Daoy (cell line): ENCODE data around the gene EPRS1. TPM values are rescaled to one million over a fixed set of nuclear protein-coding genes. Genes with fewer than 3 reads are reported as not detected.
"Not testable (repeated sequence)": the region's sequence is repeated elsewhere in the genome, so short reads cannot be mapped to it uniquely, and the experiment has no call there.

Source experiments
- DNase-seq: peaks from one replicate; pipeline ENCODE4 v3.0.0-alpha.2; 2015; ENCODE audit warnings: low read depth
- total RNA-seq: library from RNA; depleted of rRNA; stranded (reverse); fragments of >200 nt; shearing (Covaris generic); gene quantifications from 2 replicates; pipeline ENCODE4 v1.2.3, GENCODE V29; 2014; rRNA removed

EPRS1 gene
- 99.8 and 107 TPM in 2 replicates for total RNA-seq

DNA sequence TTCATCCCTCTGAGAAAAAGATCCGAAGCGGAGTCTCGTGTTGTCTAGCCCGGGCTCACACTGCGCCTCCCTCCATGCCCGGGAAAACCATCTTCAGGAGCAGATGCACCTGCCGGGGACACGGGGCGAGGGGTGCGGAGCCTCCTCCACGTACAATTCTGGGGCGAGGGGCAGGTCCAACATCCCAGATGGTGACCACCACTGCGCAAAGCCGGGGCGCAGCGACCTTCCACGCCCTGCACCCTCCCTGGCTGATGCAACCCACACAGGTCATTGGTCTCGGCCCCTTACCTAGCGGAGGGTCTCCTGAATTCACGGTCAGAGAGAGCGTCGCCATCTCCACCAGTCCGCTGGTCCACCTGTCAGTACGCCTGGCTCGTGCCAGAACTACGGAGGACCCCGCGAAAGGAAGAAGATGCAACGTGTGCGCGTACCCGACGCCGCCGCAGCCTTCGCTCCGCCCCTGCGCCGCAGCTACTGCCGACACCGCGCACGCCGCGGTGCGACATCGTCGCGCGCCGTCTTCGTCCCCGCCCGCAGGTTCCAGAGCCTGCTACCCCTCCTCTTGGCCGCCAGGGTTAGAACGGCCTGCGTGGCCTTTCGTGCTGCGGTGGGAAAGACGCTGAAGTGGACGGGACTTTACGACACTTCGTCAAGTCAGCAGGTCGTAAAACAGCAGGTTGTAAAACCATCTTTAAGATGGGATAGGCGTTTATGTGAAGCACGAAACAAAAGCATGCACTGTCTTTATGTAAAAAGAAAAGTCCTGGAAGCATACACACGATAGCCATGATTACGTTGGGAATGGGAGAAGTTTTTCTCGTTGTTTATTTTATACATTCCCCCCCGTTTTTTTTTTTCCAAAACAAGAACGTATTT lies at the start of gene EPRS1:
Gene EPRS1, minus strand, starts transcription at position 454 of the 879 bp plus-strand sequence. Its CDS starts 117 bp downstream, at position 337.
- DNase-seq, result peak; percentile 98

DNA sequence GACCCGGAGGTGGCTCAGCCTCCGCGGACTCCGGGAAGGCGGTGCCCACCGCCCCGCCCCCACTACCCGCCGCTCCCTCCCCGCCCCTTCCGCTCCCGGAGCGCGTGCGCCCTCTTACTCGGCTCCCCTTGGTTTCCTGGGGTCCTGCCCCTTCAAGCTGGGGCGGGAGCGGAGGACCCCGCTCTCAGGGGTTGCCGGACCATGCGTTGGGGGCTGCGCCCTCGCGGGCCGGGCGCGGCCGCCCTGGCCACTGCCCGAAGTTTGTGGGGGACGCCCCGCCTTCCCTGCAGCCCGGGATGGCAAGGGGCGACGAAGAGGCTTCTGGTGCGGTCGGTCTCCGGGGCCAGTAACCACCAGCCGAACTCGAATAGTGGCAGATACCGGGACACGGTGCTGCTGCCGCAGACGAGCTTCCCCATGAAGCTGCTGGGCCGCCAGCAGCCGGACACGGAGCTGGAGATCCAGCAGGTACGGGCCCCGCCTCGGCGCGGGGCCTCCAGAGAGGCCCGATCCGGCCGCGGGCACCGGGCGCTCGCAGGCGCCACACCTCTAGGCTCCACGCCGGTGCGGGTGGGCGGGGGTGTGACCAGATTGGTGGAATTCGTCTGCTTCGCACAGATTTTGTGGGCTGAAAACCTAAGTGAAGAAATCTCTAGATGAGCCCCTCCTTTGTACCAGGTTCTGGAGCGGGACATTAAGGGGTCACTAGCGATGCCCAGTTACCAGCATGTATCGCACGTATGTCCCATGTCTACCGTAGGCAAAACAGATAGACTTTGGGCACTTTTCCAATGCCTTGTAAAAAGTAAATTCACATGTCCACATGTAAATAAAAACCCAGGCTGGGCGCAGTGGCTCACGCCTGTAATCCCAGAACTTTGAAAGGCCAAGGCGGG lies 48.0 kb upstream of the EPRS1 start, which contains the start of gene IARS2:
Gene IARS2, plus strand, starts transcription at position 117 of the 896 bp plus-strand sequence. Its CDS starts 85 bp downstream, at position 202.
- DNase-seq, result peak; percentile 91

DNA sequence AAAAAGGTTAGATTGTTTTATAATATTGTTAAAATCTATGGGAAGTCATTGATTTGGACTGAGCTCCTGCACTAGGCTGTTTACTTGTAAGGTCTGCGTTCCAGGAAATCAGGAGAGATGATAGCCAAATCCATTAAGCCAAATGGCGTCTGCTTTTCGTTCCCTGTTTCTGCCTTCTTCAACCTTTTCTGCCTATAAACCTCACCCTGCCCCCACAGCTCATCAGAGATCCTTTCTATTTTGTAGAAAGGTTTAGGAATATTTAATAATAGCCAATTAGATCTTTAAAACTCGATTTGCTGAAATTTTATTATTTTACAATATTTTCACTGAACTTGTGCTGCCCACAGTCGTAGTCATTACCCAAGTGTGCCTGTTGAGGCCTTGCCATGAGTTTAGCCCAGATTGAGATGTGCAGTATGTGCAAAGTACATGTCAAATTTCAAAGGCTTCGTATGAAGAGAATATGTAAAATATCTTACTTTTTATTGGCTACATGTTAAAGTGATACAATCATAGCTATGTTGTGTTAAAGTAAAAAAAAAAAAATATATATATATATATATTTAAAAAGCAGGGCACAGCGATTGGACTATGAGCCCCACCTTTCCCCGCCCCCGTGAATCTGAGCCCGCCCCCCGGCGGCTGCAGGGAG lies 47.2 kb upstream of the EPRS1 start:
- peak; percentile 3 for DNase-seq

DNA sequence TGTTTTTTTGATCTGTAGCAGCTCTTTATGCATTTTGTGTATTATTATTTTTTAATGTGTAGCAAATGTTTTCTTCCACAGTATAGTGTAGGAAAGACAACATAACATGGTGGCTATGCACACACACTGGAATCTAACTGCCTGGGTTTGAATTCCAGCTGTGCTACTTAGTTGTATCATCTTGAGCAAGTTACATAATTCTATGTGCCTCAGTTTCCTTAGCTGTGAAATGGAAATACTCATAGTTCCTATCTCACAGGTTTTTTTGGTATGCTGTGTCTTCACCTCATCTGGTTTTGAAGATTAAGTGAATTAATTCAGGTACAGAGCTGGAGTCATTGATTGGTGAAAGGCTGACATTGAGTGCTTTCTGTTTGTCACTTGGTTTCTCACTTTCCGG lies 46.4 kb upstream of the EPRS1 start:
- no peak for DNase-seq

DNA sequence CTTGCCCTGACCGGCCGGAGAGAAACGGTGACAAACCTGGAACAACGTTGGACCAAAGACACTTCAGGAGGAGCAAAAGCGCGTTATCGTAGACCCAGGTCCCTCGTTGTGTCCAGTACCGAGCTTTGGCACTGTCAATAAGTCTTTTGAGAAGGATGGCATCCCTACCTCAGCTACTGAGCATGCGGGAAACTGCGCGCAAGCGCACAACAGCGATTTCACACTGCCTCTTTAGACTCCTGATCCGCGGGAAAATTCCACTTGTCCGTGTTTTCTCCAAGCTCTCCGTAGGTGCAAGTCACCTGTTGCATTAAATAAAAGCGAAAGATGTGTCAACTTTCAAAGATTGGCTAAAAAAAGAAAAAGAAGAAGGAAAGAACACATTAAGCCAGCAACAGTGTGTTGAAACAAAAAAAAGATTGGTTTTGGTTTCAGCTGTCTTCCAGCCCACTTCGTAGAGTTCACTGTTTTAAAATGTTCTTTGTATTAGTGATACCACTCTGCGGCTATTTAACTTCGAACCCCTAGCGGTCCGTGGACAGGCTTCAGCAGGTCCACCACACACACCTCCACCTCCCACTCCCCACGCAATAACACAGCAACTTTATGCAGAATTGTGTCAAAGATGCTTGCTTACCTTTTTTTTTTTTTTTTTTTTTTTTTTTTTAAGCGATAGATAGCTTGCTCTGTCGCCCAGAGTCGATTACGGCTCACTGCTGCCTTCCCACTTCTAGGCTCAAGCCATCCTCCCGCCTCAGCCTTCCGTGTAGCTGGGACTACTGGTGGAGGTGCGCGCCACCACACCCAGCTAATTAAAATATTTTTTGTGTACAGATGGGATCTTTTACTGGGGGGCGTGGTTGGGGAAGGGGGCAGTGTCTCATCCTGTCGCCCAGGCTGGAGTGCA lies 43.6 kb upstream of the EPRS1 start, which contains the start of gene BPNT1:
Gene BPNT1, minus strand, starts transcription at position 139 of the 907 bp plus-strand sequence. CDS start 9,942 bp downstream, outside the sequence.
- peak; percentile 93 for DNase-seq

DNA sequence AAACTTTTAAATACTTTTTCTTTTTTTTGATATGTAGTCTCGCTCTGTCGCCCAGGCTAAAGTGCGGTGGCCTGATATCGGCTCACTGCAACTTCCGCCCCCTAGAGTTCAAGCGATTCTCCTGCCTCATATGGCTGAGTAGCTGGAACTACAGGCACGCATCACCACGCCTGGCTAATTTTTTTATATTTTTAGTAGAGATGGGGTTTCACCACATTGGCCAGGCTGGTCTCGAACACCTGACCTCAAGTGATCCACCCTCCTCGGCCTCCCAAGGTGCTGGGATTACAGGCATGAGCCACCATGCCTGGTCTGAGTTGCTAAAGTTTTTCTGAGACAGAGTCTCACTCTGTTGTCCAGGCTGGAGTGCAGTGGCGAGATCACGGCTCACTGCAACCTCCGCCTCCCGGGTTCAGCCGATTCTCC lies 40.0 kb upstream of the EPRS1 start:
- DNase-seq, result not testable (repeated sequence)

DNA sequence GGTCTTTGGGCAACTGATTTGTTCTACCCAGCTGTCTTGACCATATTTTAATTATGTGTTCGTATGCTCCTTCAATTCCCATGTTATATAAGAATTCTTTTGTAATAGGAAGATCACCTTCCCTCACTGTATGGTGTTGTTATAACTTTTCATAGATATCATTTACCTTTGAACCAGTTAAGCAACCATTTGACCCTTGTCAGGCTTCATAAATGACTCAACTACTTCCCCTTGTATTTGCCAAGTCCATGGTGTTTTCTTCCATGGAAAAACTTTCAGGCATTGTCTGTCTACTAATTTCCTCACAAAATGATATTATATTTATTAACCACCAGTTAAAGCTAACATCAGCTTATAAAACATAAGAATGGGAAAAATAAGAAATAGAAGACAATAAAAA lies 38.2 kb upstream of the EPRS1 start:
- no peak for DNase-seq

DNA sequence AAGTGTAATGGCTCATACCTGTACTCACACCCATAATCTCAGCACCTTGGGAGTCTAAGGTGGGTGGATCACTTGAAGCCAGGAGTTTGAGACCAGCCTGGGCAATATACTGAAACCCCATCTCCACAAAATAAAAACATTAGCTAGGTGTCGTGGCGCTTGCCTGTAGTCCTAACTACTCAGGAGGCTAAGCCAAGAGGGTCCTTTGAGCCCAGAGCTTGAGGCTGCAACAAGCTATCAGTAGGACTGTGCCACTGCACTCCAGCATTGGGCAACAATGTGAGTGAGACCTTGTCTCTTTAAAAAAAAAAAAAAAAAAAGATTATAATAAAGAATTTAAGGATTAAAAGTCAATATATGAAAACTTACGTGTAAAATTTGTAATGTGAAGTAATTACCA lies 31.6 kb upstream of the EPRS1 start:
- DNase-seq, result no peak

DNA sequence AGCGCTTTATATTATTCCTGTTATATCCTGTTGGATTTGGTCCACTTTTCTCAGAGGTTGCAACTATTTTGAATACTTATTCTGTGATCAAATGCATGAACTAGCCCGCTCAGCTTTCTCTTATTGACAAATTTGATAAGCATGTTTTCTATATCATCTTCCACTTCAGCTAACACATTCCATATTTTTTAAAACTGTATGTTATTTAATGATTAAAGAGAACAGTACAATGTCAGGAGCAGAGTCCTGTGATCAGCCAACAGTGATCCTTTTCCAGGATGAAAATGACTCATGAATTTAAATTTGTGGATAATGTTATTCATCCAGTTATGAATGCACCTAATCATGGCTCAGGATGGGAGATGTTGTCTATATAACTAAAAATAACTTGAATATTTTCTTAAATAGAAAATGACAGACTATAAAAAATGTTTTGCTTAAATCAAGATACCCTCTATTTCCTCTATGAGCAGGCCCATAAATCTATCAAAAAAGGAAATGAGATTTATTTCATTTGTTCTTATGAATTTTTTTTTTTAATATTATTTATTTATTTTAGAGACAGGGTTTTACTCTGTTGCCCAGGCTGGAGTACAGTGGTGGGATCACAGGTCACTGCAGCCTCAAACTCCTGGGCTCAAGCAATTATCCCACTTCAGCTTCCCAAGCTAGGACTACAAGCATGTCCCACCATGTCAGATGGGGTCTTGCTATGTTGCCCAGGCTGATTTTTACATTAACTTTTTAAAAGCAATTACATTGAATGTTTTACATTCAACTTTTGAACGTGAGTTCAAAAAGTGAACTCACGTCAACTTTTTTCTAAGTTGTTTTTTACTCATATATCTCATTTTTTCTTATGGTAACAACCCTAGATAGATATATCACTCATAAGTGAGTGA lies 30.8 kb upstream of the EPRS1 start:
- no peak for DNase-seq

DNA sequence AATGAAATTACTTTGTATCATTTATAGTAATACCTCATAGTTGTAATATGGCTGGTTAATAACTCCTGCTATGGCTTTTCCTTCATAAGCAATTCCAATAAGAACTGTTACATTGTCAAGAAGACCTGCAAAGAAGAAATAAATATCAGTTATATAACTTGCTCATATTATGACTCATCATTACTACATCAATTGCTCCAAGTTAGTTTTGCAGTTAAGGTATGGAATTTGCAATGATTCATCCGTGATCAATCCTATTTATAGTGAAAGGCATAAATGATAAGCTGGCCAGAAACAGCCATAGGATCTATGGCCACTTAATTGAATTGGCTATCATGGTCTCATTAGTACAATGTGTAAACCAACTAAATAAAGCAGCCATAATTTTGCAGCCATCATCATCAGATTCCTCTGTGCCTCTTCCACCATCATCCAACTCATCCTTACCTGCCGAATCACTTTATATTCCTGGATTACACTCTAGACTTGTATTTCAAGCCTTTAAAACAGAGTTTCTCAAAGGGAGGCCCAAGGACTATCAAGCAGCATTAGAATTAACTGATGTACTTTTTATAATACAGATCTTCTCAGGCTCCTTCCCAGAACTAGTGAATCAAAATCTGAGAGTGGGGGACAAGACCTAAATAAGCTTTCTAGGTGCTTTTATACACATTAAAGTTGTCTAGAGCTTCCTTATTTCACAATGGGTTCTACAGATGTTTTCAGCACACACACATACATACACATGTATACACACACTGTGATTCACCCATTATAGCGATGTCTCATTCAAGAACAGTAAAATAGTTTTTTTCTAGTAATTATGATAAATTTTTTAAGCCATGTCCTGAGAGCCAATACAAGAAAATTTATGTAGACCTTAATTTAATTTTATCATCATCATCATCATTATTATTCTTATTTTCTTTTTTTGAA lies 21.2 kb upstream of the EPRS1 start:
- no peak for DNase-seq

DNA sequence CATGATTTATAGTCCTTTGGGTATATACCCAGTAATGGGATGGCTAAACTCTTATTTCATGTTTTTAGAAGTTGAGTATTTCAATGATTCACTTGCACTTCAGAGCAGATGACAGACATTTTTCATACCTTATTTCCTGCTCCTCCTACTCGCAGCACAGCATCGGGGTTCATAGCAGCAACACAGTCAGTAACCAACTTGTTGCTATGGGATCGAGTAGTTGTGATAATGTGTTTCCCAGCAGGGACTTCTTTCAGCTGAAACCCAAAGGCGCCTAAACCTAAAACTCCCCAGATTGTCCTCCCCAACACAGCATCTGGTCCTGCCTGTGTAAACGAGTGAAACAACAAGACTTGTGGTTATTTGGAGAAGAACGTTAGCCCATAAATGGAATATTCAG lies 16.3 kb upstream of the EPRS1 start:
- DNase-seq, result no peak

DNA sequence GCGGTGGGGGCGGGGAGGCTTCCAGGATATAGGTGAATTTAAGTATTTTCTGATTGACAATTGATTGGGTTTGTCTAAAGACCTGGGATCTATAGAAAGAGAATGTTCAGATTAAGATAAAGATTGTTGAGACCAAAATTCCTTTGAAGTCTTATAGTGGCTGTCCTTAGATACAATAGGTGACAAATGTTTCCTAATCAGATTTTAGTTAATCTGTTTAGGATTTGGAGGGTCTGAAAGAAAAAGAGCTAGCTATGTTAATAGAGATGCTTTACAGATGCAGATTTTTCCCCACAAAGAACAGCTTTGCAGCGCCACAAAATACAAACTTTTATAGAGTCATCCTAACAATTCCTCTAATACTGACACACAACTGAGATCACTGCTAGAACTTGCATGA lies 14.6 kb upstream of the EPRS1 start:
- no peak for DNase-seq

DNA sequence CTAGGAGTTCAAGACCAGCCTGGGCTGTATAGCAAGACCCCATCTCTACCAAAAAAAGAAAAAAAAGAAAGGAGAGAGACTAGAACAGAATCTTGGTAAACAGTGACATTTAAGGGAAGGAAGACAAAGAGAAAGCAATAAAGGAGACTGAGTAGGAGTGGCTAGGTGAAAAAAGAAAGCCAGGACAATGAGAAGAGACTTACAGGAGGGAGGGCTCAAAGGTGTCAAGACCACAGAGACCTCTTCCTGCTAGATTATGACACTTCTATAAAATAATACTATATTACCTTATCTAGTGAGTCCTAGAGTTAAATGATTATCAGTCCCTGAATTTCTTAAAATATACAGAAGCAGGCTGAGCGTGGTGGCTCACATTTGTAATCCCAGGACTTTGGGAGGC lies 10.1 kb upstream of the EPRS1 start:
- DNase-seq, result no peak

DNA sequence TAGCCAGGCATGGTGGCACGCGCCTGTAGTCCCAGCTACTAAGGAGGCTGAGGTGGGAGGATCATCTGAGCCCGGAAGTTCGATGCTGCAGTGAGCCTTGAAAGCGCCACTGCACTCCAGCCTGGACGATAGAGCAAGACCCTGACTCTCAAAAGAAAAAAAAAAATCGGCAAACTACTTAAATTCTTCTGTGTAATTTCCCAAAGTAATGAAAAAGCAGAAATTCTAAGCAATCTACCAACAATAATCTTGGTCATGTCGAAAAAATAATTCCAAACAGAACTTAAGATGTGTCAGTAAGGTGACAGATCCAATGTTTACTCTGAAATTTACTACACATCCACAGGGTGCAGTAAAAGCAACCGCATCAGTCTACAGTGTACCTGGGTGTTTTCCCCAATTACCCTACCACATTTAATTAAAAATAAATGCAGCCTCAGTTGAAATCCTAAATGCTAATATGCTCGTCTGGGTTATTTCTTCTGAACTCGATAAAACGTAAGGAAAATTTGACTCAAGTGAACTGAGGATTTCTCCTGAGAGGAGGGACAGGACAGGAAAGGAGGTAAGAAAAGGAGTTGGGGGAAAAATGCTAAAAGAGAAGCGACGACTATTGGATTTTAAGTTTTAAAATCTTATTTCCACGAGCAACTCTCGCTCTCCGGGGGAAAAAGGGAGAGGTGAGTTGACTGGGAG lies 801 bp downstream of the EPRS1 start:
- peak; percentile 5 for DNase-seq

DNA sequence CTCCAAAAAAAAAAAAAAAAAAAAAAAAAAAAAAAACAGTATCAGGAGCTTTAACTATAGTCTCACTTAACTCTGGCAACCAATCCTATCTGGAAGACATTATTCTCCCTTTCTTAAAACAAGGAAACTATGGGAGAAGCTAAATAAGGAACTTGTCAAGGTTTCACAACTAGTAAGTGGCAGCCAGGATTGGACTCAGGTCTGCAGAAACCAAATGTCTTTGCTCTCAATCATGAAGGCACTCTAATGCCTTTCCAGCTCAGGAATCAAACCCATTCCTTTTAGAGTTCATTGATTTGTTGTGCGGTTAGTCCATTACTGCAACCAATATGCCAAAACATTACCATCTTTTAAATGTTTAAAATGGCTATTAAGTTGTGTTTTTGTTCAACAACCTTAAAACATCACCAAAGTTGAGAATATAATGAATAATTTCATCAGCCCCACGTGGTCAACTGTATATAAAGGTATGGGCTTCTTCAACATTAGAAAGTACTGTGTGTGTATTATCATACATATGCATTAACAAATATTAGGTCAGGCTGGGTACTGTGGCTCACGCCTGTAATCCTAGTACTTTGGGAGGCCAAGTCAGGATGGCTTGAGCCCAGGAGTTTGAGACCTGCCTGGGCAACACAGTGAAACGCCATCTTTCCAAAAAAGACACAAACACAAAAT lies 1.5 kb downstream of the EPRS1 start:
- DNase-seq, result no peak

DNA sequence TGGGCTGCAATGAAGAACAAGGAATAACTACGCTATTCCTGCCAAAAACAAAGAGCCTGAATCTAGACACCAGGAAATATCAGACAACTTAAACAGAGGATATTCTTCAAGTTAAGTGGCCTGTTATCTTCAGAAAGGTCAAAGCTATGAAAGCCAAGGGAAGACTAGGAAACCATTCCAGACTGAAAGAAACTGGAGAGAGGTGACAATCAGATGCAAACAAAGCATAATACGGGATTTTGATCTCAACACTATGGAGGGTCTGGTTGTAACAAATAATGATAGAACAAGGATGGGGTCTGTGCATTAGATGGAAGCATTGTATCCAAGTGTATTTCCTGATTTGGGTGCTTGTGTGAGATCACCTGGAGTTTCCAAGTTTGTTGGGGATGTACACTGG lies 2.7 kb downstream of the EPRS1 start:
- DNase-seq, result no peak

DNA sequence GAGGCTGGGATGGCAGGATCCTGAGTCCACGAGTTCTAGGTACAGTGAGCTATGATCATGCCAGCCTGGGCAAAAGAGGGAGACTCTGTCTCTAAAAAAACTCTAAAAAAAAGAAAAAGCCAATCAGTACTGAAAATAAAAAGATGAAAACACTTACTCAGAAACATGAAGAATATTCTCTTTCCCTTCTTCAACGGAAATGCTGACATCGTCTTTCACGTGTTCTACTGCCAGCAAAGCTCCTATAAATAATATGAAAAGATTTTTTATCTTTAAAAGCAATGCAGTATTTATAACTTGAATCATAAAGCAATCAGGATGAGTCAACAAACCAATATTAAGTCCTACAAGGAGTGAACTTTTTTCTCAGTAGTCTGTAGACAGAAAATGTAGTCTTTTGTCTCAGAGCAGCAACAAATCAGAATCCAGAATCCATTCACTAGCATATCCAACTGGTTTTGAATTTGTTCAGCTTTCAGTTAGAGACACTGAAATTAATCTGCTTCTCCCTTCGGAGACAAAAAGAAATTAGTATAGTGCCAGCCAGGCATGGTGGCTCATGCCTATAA lies 6.2 kb downstream of the EPRS1 start:
- no peak for DNase-seq
